HG03520 (cell line): ENCODE data around the gene SLC22A2.

Source experiments
- ATAC-seq: cut with Tn5 transposase; IDR thresholded peaks from one replicate; pipeline ENCODE4 v1.9.1; 2021; ENCODE audit warnings: mild to moderate bottlenecking, moderate library complexity; ENCODE audit not compliant: unreplicated experiment

The SLC22A2 gene

DNA sequence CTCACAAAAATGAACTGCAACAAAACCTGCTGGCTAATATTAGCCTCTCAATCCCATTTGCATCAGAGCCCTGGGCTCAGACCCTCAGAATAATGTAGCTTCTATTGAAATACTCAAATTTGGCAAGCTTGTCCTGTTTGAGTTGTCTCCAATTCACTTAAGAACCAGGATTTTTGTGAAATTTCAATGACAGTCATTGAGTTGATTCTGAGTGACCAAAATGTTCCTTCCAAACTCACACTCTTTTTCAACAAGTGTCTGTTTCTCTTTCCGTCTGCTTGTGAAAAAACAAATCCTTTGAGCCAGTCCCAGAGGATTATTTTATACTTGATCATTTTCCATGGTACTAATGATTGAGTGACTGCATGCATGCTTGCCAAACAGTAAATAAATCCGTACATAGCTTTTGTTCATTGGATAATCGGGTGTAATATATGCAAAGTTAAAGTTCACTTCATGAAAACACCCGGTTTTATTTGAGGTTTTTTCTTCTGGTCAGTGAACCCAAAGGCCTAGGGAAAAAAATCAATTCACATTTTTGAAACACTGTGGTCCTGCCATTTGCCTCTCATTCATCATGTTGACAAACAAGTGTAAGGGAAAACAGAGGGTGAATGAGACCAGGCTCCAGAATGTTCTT, 16.4 kb upstream of the SLC22A2 start:
- no peak for ATAC-seq

DNA sequence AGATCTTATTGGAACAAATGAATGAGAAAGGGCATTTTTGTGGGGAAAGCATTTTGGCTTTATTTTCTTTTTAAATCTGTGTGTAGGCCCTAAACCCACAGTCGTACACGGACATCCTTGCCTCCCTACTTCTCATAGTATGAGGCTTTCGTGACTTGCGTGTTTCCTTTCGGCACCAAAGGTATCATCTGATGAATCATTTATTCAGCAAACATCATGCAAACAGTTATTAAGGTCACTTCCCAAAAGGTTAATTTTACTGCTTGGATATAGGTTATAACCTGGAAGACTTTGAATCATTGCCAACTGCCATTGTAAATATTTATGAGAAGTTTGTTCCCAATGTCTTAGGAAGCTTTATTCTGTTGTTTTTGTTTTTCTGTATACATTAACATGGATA, 15.1 kb upstream of the SLC22A2 start:
- no peak for ATAC-seq

DNA sequence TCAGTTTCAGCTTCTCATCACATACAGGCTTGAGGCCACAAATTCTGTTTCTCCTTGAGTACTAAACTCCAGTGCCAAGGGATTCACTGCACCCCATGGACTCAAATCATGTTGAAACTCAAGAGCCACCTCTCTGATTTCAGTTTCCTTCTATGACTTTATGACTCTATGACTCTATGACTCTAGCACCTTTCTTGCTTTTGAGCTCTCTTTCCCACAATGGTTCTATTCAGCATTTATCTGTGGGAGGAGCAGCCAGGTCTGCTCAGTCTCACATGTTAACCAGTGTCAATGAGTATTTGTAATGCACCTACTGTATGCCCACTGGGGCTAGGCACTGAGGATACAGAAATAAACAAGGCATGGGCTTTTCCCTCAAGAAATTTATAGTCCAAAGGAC, 14.6 kb upstream of the SLC22A2 start:
- no peak for ATAC-seq

DNA sequence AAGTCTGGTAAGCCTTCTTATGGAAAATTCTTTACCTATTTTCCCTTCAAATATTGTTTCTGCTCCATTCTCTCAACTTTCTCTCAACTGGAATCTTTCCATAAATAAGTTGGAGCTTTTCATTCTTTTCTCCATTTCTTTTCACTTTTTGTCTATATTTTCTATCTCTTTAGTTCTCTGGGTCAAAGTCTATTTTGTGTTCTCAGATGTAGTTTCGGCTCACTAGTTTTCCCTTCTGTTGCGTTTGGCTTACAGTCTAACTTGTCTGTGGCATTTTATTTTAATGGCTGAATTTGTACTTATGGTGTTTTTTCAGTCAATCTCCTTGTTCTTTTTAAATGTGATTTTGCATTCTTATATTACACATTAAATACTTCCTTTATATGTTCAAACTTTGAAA, 14.1 kb upstream of the SLC22A2 start:
- no peak for ATAC-seq

DNA sequence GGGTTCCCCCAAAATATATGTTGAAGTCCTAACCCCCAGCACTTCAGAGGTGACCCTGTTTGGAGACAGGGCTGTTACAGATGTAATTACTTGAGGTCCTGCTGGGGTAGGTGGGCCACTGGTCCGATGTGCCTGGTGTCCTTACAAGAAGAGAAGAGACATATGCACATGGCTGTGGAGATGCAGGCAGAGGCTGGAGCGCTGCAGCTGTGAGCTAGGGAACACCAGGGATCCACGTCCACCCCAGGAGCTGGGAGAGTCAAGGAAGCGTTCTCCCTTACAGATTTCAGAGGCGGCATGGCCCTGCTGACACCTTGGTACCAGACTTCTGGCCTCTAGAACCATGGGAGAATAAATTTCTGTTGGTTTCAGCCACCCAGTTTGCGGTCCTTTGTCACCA, 11.7 kb upstream of the SLC22A2 start:
- ATAC-seq: no peak

DNA sequence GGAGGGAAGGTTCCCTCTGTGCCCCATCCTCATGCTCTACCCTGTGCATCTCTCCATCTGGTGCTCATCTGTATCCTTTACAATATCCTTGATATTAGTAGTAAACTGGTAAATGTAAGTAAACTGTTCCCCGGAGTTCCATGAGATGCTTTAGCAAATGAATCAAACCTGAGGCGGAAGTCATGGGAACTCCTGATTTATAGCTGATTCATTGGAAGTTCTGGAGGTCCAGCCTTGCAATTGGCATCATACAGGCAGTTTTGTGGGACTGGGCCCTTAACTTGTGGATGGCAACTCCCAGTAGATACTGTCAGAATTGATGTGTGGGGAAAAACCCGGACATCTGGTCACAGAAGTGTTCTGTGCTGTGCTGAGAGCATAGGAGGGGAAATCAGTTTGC, 11.2 kb upstream of the SLC22A2 start:
- no peak for ATAC-seq

DNA sequence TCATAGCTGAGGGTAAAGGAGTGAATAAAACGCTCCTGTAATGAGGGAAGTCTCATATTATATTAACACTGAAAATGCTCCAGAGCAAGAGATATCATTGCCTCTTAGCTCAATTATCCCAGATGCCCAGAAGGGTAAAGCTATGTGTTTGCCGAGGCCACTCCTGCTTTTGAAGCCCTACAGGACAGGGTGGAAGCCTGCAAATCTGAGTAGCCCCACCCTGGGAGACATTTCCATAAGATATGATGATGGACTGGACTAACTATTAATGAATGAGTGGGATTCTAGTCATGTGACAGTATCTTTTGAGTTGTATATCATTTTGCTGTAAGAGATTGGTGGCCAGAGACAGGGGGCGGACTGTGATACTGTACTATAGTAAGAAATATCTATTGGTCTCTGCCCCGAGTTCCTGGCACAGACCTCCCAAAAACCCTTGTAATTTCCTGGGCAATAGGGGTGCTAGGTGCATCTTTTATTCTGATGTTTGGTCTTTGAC, 10.5 kb upstream of the SLC22A2 start:
- no peak for ATAC-seq

DNA sequence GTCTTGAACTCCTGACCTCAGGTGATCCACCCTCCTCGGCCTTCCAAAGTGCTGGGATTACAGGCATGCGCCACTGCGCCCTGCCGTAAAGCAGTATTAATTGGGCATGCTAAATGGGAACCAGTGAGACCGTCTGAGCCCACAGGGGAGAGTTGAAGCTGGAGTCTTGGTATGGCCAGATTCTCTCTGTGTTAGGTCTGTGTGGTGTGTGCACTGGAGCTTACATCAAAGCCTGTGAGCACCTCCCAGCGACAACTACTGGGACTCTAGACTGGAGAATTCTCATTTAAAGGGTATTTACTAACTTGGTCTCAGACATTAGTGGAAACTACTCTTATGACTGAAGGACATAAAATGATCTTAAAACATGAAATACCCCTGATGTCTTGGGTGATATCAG, 8.5 kb upstream of the SLC22A2 start:
- no peak for ATAC-seq

DNA sequence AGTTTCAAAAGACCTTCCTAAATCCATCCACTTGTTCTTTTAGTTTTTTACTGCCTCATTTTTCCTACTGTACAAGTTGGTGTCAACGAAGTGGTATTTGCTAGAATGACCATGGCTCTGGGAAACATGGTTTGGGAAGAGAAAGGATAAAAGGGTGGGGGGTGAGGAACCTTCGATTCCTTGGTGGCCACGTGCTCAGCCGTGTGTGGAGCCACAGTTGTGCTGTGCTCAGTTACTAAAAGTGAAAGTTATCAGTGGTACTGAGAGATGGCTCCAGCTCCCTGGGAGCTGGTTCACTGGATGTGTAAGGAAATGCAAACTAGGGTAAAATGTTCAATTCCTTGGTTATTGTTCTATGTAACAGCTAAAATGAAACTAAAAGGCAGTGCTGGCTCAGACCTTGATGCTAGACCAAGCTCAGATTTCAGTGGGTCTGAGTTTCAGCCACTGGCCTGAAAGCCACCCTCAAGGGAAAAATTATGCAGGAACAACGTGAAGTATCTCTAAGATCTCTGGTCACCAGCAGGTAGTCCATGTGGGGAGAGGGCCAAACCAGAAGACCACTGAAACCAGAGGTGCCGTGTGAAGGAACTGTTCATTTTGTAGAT, 7.4 kb upstream of the SLC22A2 start:
- peak; percentile 58 for ATAC-seq

DNA sequence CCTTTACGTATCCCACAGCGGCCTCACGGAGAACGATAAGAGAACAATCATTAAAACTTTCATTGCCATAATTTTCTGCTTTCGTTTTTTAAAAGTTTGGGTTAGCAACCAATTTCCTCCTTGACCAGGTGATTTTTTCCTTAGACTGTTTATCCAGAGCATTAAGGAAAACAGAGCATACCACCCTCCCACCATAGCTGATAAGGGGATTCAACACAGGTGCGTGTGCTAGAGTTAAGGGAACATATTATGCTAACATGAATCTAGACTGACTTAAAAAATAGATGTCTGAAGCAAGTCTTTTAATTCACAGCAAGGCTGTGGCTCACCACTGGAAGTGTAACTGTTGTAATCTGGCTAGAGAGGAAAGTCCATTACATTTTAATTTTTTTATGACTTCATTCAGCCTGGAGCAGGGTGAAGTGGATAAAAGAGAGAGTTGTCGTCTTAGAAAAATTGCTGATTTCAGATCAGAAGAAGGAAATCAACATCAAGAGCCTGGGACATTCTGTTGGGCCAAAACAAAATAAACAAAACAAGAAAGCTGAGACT, 5.5 kb upstream of the SLC22A2 start:
- no peak for ATAC-seq

DNA sequence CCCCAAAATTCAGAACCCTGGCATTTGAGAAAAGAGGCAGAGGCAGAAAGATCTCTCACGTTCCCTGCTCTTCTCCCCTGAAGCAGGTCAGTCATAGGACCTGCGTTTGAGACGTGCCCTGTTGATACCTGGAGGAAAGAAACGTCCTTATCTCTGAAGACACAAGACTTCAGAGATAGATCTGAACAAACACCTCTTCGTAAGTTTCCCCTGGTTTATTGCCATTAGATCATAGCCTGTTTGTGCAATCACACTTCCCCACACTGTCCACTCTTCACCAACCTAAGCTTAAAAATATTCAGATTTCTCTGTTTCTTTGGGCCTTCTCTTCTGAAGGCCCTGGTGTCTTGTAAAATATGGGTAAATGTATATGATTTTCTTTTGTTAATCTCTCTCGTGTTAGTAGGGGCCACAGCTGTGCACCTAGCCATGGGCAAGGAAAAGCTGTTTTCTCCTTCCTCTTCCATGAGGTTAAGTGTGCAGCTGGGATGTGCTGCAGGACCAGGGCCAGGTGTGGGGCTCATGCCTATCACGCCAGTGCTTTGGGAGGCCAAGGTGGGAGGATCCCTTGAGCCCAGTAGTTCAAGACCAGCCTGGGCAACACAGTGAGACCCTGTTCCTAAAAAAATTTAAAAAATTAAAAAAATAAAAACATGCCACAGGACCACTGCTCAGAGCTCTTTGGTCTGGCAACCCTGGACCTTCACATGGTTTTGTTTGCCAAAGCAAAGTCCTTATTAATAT, 4.7 kb upstream of the SLC22A2 start:
- ATAC-seq: no peak

DNA sequence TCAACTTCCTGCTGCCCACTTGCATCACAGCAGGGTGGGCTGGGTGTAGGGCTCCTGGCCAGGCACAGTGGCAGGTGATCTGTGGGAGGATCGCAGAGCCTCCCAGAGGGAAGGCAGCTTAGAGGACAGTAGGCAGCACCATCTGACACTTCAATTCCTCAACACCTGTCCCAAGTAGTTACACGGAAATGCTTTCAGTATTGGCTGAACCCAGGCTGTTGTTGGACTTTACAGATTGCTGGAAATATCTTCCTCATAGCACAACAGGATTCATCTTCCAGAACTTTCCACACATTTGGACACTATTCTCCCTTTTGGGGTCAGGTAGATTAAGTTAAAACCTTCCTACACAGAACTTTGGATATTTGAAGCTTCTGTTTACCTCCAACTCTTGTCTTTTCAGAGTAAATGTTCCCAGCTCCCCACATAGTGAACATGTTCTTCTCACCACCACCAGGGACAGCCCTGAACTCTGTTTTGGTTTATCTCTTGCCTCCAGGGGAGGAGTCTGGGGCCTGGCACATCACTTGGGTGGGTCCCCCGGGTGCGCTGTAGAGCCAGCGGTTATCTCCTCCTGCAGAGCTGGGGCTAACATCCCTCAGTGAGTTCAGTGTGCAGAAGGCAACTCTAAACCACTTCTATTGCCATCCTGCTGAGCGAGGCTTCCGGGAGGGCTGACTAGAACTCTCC, 3.5 kb upstream of the SLC22A2 start:
- no peak for ATAC-seq

DNA sequence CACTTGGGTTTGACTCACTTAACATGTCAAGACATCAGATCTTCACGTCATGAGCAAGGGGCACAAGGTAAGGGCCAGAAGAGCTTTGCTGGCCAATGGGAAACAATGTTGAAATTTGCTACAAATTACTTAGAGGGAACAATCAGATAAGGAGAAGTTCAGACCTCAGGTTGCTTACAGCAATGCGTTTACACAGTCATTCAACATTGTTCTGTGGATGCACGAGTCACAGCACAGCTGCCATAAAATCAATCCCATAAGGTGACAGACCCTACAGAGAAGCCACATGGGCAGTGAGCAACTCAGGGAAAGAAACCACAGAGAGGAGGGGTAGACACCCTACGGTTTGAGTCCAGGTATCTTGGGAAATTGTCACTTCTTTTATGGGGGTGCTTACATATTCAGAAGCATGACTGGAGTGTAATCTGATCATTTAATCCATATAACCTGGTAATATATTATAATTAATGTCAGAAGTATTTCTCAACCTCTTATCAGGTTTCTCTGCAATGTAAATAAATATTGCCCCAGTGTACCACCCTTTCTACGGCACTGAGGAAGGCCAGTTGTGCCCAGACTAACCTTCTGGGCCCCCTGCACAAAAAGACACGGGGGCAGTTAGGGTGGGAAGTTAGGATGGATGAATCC, 2.3 kb upstream of the SLC22A2 start:
- ATAC-seq: no peak

DNA sequence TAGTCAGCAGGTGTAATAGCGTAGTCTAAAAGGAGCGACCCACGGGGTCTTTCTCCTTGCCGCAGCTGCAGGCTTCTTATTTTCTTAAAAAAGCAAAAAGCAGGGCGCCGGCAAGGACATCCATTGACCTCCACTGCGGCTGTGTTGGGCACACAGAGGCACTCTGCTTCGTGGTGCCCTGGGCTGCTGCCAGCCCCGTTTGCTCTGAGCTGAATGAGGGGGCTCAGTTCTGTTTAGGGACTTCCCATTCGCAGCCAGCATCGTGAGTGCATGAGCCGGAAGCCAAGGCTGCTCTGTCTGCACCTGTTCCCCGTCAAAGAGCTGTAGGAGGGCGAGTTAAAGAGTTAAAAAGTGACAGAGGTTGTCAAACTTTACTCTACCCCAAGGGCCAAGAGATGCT, 1.7 kb upstream of the SLC22A2 start:
- peak; percentile 48 for ATAC-seq

DNA sequence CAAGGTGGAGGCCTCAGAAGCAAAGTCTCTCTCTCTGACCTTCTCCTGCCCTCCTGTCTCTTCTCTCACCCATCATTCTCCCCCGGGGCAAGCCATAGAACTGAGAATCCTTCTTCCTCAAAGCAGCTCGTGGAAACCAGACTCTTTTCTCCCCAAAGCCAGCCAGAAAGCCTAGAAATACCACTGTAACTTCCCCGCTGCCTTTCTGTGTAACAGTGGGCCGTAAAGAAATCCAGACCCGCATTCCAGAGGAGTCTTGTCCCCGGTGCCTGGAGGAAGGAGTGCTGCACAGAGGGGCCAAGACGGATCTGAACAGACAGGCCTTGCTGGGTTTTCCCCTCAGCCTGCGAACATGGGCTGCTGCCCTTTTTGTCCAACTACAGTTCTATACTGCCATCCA, 977 bp upstream of the SLC22A2 start:
- ATAC-seq: no peak

DNA sequence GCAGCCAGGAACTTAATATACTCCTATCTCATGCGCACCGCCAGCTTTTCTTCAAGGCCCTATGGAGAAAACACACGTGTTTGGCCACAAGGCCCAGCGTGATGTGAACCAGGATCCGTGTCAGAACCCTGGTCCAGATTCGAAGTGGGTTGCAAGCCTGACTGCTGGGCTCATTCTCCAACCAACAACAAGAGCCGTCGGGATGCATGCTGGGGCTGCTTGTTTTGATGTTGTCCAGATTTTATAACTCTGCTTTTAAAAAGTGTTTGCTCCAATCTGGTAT, 463 bp upstream of the SLC22A2 start:
- no peak for ATAC-seq

DNA sequence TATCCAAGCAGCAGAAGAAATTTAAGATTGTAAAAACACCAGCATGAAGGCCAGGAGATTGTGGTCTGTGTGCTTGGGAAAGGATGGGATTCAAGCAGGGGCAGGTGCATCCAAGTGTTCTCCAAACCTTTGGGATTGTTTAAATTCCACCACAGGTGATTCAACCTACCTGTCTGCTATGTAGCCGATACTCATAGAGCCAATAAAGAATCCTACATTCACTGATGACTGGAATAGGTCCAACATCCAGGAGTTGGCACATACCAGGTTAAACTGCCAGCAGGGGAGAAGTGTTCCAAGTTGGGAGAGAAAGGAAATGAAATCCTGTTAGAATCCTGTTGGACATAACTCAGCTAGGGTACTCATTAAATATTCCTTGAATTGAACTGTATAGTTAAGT, 2.2 kb downstream of the SLC22A2 start:
- no peak for ATAC-seq

DNA sequence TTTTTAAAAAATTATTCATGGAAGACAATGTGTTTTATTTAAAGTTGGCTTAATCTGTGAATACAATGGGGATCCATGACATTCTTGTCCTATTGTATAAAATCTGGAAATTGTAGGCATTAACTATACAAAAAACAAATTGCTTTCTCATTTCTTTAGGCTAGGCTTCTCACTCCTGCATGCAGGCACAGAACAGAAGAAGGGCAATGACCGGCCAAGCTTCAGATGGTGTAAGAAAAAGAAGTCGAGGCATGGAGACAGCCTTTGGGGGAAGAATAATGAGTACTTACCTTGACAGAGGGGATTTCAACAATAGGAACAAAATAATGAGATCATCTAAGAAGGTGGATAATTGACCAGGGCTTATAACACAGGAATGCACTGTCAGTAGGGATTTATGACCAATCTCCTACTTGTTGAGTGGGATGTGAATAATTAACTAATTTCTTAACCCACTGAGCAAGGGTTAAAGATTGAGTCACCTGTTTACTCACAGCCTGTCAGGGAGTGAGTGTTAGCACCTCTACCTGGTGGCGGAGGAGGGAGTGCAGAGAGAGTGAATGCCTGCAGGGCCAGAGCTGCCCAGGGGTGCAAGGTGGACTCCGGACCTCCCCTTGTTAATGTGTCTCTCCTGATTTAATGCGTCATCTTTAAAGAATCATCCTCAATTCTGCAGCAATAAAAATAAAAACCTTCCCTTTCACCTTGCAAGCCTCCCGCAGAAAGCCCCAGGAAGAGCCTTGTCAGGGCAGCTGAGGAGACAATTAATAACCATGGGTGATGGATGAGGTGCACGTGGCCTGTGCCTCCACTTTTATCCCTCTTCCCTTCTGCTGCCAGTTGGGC, 3.9 kb downstream of the SLC22A2 start:
- no peak for ATAC-seq

DNA sequence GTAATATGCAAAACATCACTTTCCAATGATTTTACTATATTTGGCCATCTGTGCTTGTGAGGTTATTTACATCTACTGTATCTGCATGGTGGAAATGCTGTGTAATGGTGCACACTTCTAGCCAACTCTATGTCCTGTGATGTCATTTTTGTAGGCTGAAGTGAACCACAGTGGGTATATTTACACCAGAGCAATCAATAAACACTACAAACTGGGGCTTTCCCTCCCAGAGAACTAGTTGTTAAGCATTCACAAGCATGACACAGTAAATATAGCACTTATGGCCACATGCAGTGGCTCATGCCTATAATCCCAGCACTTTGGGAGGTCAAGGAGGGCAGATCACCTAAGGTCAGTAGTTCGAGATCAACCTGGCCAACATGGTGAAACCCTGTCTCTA, 4.9 kb downstream of the SLC22A2 start:
- ATAC-seq: peak; percentile 60

DNA sequence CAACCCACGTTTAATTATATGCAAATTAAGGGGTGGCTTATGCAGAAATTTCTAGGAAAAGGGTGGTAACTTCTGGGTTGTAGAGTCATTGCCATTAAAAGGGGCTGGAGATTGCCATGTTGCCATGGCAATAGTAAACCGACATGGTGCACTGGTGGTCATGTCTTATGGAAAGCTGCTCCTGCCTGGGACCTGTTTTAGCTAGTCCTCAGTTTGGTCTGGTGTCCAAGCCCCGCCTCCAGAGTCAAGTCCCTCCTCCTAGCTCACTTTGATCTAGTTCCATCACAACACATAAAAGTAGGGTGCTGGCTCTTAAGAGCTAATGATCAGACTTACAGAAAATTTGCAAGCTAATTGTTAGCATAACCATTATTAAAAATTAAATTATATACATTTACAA, 5.3 kb downstream of the SLC22A2 start:
- ATAC-seq: no peak
